ENCODE data around the gene C6orf89. TPM values are rescaled to one million over a fixed set of nuclear protein-coding genes. Genes with fewer than 3 reads are reported as not detected.

The C6orf89 gene
- total and polyA plus RNA-seq, 2 of the 13 experiments (the other 11 are each of a cell fraction or from before 2014, with no cell fraction given), result 22.1 to 32.2 TPM

- TF ChIP-seq ZNF407 (CRISPR knock-in tag; IDR thresholded peaks at IDR 0.05; ENCODE audit: not compliant biosample characterization) (peak; percentile 77), SRF (IDR thresholded peaks at IDR 0.05; ENCODE audit: low read depth, low read length) (peak; percentile 52; the same call in 1 of the 2 replicates), ZNF20 (CRISPR knock-in tag; IDR thresholded peaks at IDR 0.05) (no peak), ZNF552 (CRISPR knock-in tag; IDR thresholded peaks at IDR 0.05; ENCODE audit: borderline replicate concordance) (0 out of 2 replicates have a peak, but pooled peaks have one; percentile 49), TCF7L2 (IDR thresholded peaks at IDR 0.05; ENCODE audit: low read depth, low read length) (no peak), PAX8 (CRISPR knock-in tag; IDR thresholded peaks at IDR 0.05; ENCODE audit: borderline replicate concordance) (no peak), NFIC (IDR thresholded peaks at IDR 0.05; ENCODE audit: low read length) (no peak), MEIS1 (CRISPR knock-in tag; IDR thresholded peaks at IDR 0.05; ENCODE audit: borderline replicate concordance) (peak; percentile 63; the same call in 1 of the 2 replicates), ETS1 (CRISPR knock-in tag; IDR thresholded peaks at IDR 0.05) (no peak), ZKSCAN5 (CRISPR knock-in tag; IDR thresholded peaks at IDR 0.05) (no peak), ATF7-NPFF (CRISPR knock-in tag; IDR thresholded peaks at IDR 0.05; ENCODE audit: low read depth) (peak; percentile 96), PBX2 (CRISPR knock-in tag; IDR thresholded peaks at IDR 0.05) (no peak), NCOA2 (CRISPR knock-in tag; IDR thresholded peaks at IDR 0.05) (peak; percentile 73), STAT6 (CRISPR knock-in tag; IDR thresholded peaks at IDR 0.05; ENCODE audit: borderline replicate concordance) (no peak; the same call in 1 of the 2 replicates), ZNF549 (CRISPR knock-in tag; IDR thresholded peaks at IDR 0.05) (no peak)
Measured at GRCh38 chr6:36885461-36886401, at the start of gene C6orf89 (continued).

All from HepG2 (cell line).